Astrocyte (in vitro differentiated cells and primary cell): ENCODE results near the gene RAD50.

ENCODE experiments used
- CTCF ChIP-seq: IDR thresholded peaks from 2 replicates; pipeline ENCODE4 v1.5.1; 2011; ENCODE audit warnings: low read depth, mild to moderate bottlenecking, inconsistent platforms, low read length, moderate library complexity; ENCODE audit not compliant: insufficient read depth
- EZH2 ChIP-seq: IDR thresholded peaks from 2 replicates; pipeline ENCODE4 v1.6.1; 2012; ENCODE audit warnings: mild to moderate bottlenecking, low read length, inconsistent platforms; ENCODE audit not compliant: insufficient read depth

DNA sequence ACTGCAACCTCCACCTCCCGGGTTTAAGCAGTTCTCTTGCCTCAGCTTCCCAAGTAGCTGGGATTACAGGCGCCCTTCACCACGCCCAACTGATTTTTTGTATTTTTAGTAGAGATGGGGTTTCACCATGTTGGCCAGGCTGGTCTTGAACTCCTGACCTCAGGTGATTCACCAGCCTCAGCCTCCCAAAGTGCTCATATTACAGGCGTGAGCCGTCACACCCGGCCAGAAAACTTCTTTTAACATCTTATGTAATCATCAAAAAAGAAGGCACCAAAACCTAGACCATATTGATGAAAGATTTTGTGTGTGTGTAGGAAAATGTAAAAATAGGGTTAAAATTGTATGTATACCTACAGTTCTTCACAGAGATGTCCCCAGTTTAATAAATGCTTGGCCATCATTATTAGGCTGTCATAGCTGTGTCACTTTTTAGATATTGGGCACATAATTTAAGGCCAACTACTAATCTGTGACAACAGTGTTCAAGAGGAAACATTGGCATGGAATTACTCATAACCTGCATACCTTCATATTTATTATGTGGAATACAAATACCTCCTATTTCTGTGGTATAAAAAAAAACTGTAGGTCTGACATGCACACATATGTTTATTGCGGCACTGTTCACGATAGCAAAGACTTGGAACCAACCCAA, 44.4 kb downstream of the RAD50 start:
- no peak for TF ChIP-seq CTCF
- TF ChIP-seq EZH2, result no peak
